K562 (cell line): ENCODE results near the gene RNF43. TPM values are rescaled to one million over a fixed set of nuclear protein-coding genes. Genes with fewer than 3 reads are reported as not detected.

Source experiments
- ATAC-seq: fragments of 200-7000 bp; cut with Tn5 transposase; 3 replicates; pipeline ENCODE4 v1.9.1; 2020; ENCODE audit warnings: moderate library complexity
- BruUV-seq: library from RNA; stranded (reverse); fragments of 400-500 nt; replicated peaks from 2 replicates; lab custom pipeline; 2021; lab: Mats Ljungman, UMichigan
- CTCF ChIA-PET: fragments of 300-600 bp; formaldehyde crosslinking; extraction: SDS; loops from one replicate; lab custom pipeline; 2021; ENCODE audit warnings: low intra/inter-chr PET ratio; lab: Yijun Ruan, JAX
- POLR2A ChIA-PET: fragments of 300-600, 350-650 bp; sonication (Branson Sonifier 250); formaldehyde crosslinking; extraction: SDS; loops from one replicate; lab custom pipeline; 2021; ENCODE audit warnings: antibody characterized with exemption, inconsistent platforms; lab: Yijun Ruan, JAX
- DNase-seq, 4 experiments: peaks; one replicate each; pipeline versions ENCODE4 v3.0.0 to v3.0.0-alpha.2; 2011 to 2018; ENCODE audit warnings: low spot score in 3 of 4, mixed read lengths in 3 of 4; ENCODE audit errors: extremely low read depth in 1 of 4
- FAIRE-seq: peaks from 2 replicates; lab custom pipeline; 2011; peaks lifted over from hg19 to GRCh38; lab: Jason Lieb, UNC
- H2AFZ ChIP-seq: 2 replicates; pipeline ENCODE4 v1.6.0; 2011; ENCODE audit warnings: low read depth, low read length, control low read depth, inconsistent platforms
- H3K27ac ChIP-seq: fragments of 200-600 bp; 3 replicates; pipeline ENCODE4 v1.8.0; 2011; ENCODE audit warnings: low read depth, mild to moderate bottlenecking, control low read depth, inconsistent platforms, low read length, moderate library complexity, mixed read lengths; ENCODE audit errors: extremely low read depth
- H3K27me3 ChIP-seq, 2 experiments: fragments of 300-600 bp in 1 of 2; 2 replicates in 1 of 2; 3 replicates in 1 of 2; pipeline versions ENCODE4 v1.6.0 to v1.8.0; 2011; ENCODE audit warnings: inconsistent platforms in 2 of 2, low read length in 2 of 2, mild to moderate bottlenecking in 1 of 2, mixed read lengths in 1 of 2, moderate library complexity in 1 of 2; ENCODE audit not compliant: control insufficient read depth in 2 of 2, insufficient read depth in 2 of 2
- H3K36me3 ChIP-seq: fragments of 300-600 bp; 3 replicates; pipeline ENCODE4 v1.8.0; 2011; ENCODE audit warnings: mild to moderate bottlenecking, low read length, inconsistent platforms; ENCODE audit not compliant: control insufficient read depth, insufficient read depth
- H3K4me1 ChIP-seq, 2 experiments: fragments of 200-600 bp in 1 of 2; replicated peaks in 1 of 2; 2 replicates in 1 of 2; 3 replicates in 1 of 2; pipeline versions ENCODE4 v1.5.1 to v1.8.0; 2011; ENCODE audit warnings: inconsistent platforms in 2 of 2, low read length in 2 of 2, mild to moderate bottlenecking in 1 of 2, mixed read lengths in 1 of 2, moderate library complexity in 1 of 2; ENCODE audit not compliant: control insufficient read depth in 2 of 2, insufficient read depth in 2 of 2
- H3K4me2 ChIP-seq: 2 replicates; pipeline ENCODE4 v1.6.1; 2011; ENCODE audit warnings: low read length, control low read depth, inconsistent platforms, mixed read lengths; ENCODE audit not compliant: insufficient read depth
- H3K4me3 ChIP-seq: fragments of 200-600 bp; sonication (generic), shearing (Covaris generic); 2 replicates; pipeline ENCODE4 v1.5.1; 2016; ENCODE audit warnings: control low read depth, inconsistent platforms
- H3K79me2 ChIP-seq: fragments of 200-600 bp; 3 replicates; pipeline ENCODE4 v1.8.0; 2011; ENCODE audit warnings: low read length, inconsistent platforms; ENCODE audit not compliant: control insufficient read depth, insufficient read depth
- H3K9ac ChIP-seq, 2 experiments: 2 replicates each; pipeline versions ENCODE4 v1.6.0 to v1.6.1; 2011; ENCODE audit warnings: low read depth in 2 of 2, low read length in 2 of 2, control low read depth in 1 of 2, inconsistent platforms in 1 of 2, mild to moderate bottlenecking in 1 of 2, mixed read lengths in 1 of 2; ENCODE audit not compliant: insufficient read depth in 1 of 2
- H3K9me1 ChIP-seq: one replicate; pipeline ENCODE4 v1.6.0; 2011; ENCODE audit warnings: inconsistent platforms, mild to moderate bottlenecking, low read length, moderate library complexity; ENCODE audit not compliant: control insufficient read depth, insufficient read depth
- H3K9me3 ChIP-seq: replicated peaks from 2 replicates; pipeline ENCODE4 v1.5.1; 2011; ENCODE audit warnings: low read depth, low read length, inconsistent platforms; ENCODE audit not compliant: control insufficient read depth, insufficient read depth
- H4K20me1 ChIP-seq: replicated peaks from 2 replicates; pipeline ENCODE4 v1.6.1; 2011; ENCODE audit warnings: low read length, inconsistent platforms, mixed read lengths; ENCODE audit not compliant: control insufficient read depth, insufficient read depth
- ATF2 ChIP-seq: sonication (generic); formaldehyde crosslinking; IDR thresholded peaks from 2 replicates; pipeline ENCODE4 v1.8.1; 2022; ENCODE audit warnings: missing genetic modification reagents
- C11orf30 ChIP-seq: fragments of 450-650 bp; IDR thresholded peaks from 2 replicates; pipeline ENCODE4 v1.6.1; 2016; ENCODE audit warnings: low read depth, mild to moderate bottlenecking
- CCNT2 ChIP-seq: IDR thresholded peaks from 2 replicates; pipeline ENCODE4 v1.6.1; 2011; ENCODE audit warnings: borderline replicate concordance, low read depth, mild to moderate bottlenecking, moderate library complexity, mixed read lengths, low read length; ENCODE audit not compliant: insufficient read length; ENCODE audit errors: extremely low read depth
- CSDE1 ChIP-seq, 2 experiments: fragments of 450-650 bp; IDR thresholded peaks; 2 replicates each; pipeline ENCODE4 v1.6.1; 2016; ENCODE audit warnings: mild to moderate bottlenecking in 1 of 2
- CXXC5 ChIP-seq: fragments of 250-450 bp; sonication (Bioruptor Pico); IDR thresholded peaks from 2 replicates; pipeline ENCODE4 v1.8.0; 2022; ENCODE audit warnings: inconsistent platforms, mild to moderate bottlenecking, moderate library complexity
- E2F5 ChIP-seq: sonication (generic); formaldehyde crosslinking; IDR thresholded peaks from 2 replicates; pipeline ENCODE4 v1.8.0; 2022; ENCODE audit warnings: mild to moderate bottlenecking, missing genetic modification reagents
- KLF16 ChIP-seq: IDR thresholded peaks from 2 replicates; pipeline ENCODE4 v1.6.1; 2016; ENCODE audit warnings: antibody characterized with exemption
- MEF2D ChIP-seq: conservative IDR thresholded peaks from 2 replicates; pipeline ENCODE4 v1.6.1; 2016; ENCODE audit warnings: low read depth, missing genetic modification characterization, missing compliant biosample characterization
- MITF ChIP-seq: IDR thresholded peaks from 2 replicates; pipeline ENCODE4 v1.6.1; 2014; ENCODE audit warnings: antibody characterized with exemption
- RBM25 ChIP-seq: fragments of 200-400 bp; formaldehyde crosslinking; IDR thresholded peaks from 2 replicates; pipeline ENCODE4 v1.6.1; 2018; ENCODE audit warnings: low read length, low read depth, moderate library complexity; ENCODE audit not compliant: severe bottlenecking
- SIN3A ChIP-seq, 2 experiments: fragments of 150-350 bp in 1 of 2; IDR thresholded peaks; 2 replicates each; pipeline ENCODE4 v1.6.1; 2011 to 2016; ENCODE audit warnings: borderline replicate concordance in 2 of 2, low read depth in 2 of 2, low read length in 2 of 2, mild to moderate bottlenecking in 2 of 2, moderate library complexity in 2 of 2; ENCODE audit not compliant: control insufficient read depth in 1 of 2
- SMAD1 ChIP-seq: fragments of 150-350 bp; IDR thresholded peaks from 2 replicates; pipeline ENCODE4 v1.6.1; 2014; ENCODE audit warnings: low read length, low read depth; ENCODE audit not compliant: partially characterized antibody
- TCF3 ChIP-seq: sonication (generic); formaldehyde crosslinking; IDR thresholded peaks from 2 replicates; pipeline ENCODE4 v1.4.0; 2020; ENCODE audit warnings: mild to moderate bottlenecking, missing genetic modification reagents
- TFAM ChIP-seq: fragments of 250-450 bp; sonication (Bioruptor Pico); conservative IDR thresholded peaks from 2 replicates; pipeline ENCODE4 v1.5.0; 2021; ENCODE audit warnings: mild to moderate bottlenecking, moderate library complexity
- ZBED1 ChIP-seq: IDR thresholded peaks from 2 replicates; pipeline ENCODE4 v1.6.1; 2014
- ZKSCAN1 ChIP-seq: fragments of 150-350 bp; IDR thresholded peaks from 2 replicates; pipeline ENCODE4 v1.6.1; 2016; ENCODE audit warnings: low read depth, low read length
- ZNF174 ChIP-seq: fragments of 250-450 bp; sonication (Bioruptor Pico); IDR thresholded peaks from 2 replicates; pipeline ENCODE4 v1.4.0; 2020; ENCODE audit warnings: mild to moderate bottlenecking
- ZNF212 ChIP-seq: fragments of 450-650 bp; formaldehyde crosslinking; IDR thresholded peaks from 2 replicates; pipeline ENCODE4 v1.4.0; 2020; ENCODE audit warnings: mild to moderate bottlenecking
- ZNF316 ChIP-seq: fragments of 450-650 bp; IDR thresholded peaks from 2 replicates; pipeline ENCODE4 v1.6.1; 2016
- ZNF695 ChIP-seq: fragments of 450-650 bp; formaldehyde crosslinking; IDR thresholded peaks from 2 replicates; pipeline ENCODE4 v1.4.0; 2020; ENCODE audit warnings: mild to moderate bottlenecking, moderate library complexity
- ZNF696 ChIP-seq: fragments of 250-450 bp; sonication (Bioruptor Pico); conservative IDR thresholded peaks from 2 replicates; pipeline ENCODE4 v1.4.0; 2020; ENCODE audit warnings: mild to moderate bottlenecking, moderate library complexity
- ZNF830 ChIP-seq: fragments of 250-450 bp; sonication (Bioruptor Pico); IDR thresholded peaks from 2 replicates; pipeline ENCODE4 v1.5.0; 2021; ENCODE audit warnings: mild to moderate bottlenecking
- in situ Hi-C: fragments of 300-500 bp; cut with MboI; formaldehyde crosslinking; loops from 4 replicates; pipeline ENCODE4 v1.15.0; 2018; ENCODE audit warnings: inconsistent platforms, mixed read lengths
- intact Hi-C: fragments of 100-400 bp; cut with micrococcal nuclease; formaldehyde crosslinking; loops from 2 replicates; pipeline ENCODE4 v1.14.2; 2022
- polyA plus RNA-seq, 8 experiments: library from polyadenylated mRNA; depleted of rRNA in 4 of 8; stranded (reverse) in 5 of 8; unstranded in 3 of 8; fragments of >200 nt; fragmentation: Nextera tagmentation in 2 of 8; fragmentation: Illumina TruSeq in 1 of 8; extraction: Ambion mirVana in 2 of 8; extraction: Trizol in 1 of 8; gene quantifications; 2 replicates each; pipeline versions ENCODE4 v1.2.1 to v1.2.3, GENCODE V29; 2011 to 2014; ENCODE audit warnings: inconsistent platforms in 1 of 8, missing spikeins in 1 of 8
- total RNA-seq, 7 experiments: library from RNA; depleted of rRNA in 6 of 7; stranded (reverse); fragments of >200 nt in 6 of 7; fragmentation: Illumina TruSeq in 2 of 7; extraction: Trizol in 2 of 7; gene quantifications; 2 replicates each; pipeline versions ENCODE4 v1.2.1 to v1.2.3, GENCODE V29; 2011 to 2021; ENCODE audit warnings: low replicate concordance in 1 of 7

The RNF43 gene
- total and polyA plus RNA-seq, 9 of the 15 experiments (the other 6 are each of a cell fraction or from before 2014, with no cell fraction given), result 0.29 to 2.7 (median 1.4) TPM

- ATAC-seq (no peak), DNase-seq (no peak), FAIRE-seq (no peak)
- Histone ChIP-seq H3K4me1 (no peaks in the 10 kb centered on the region), H3K36me3 (no peaks in the 10 kb centered on the region), H4K20me1 (no peaks in the 10 kb centered on the region), H3K27me3 (no peaks in the 10 kb centered on the region), H3K79me2 (no peaks in the 10 kb centered on the region), H3K9me1 (no peaks in the 10 kb centered on the region), H3K9me3 (no peaks in the 10 kb centered on the region), H2AFZ (no peak overlapping the region), H3K4me2 (no peak overlapping the region), H3K27ac (no peak overlapping the region), H3K4me3 (no peak overlapping the region), H3K9ac (no peak overlapping the region)
- intact Hi-C loops (no loop called here), in situ Hi-C loops (loop anchor here (10.0 kb wide), 1 partner anchor 331 kb away; no protein-coding TSS in a partner anchor)
- ChIA-PET POLR2A (interaction anchor here (0.7 kb wide), 1 partner anchor 124 kb away, joined by 4 read pairs; no protein-coding TSS in a partner anchor), CTCF (no interaction called here)
- no TSS peak for BruUV-seq
- TF ChIP-seq RBM25 (peak; percentile 16), C11orf30 (peak; percentile 43), CCNT2 (no peak), SIN3A (IDR thresholded peaks at IDR 0.05; ENCODE audit: borderline replicate concordance in 2 of 2, control insufficient read depth in 1 of 2, low read depth in 2 of 2, low read length in 2 of 2) (no peak), ZBED1 (no peak), ZKSCAN1 (no peak), CXXC5 (CRISPR knock-in tag) (no peak), ZNF212 (CRISPR knock-in tag) (no peak), ZNF696 (CRISPR knock-in tag) (no peak), E2F5 (CRISPR knock-in tag) (no peak), SMAD1 (no peak), ZNF174 (CRISPR knock-in tag) (no peak), ZNF830 (CRISPR knock-in tag) (no peak), TFAM (CRISPR knock-in tag) (no peak), MEF2D (tag) (no peak), MITF (no peak), TCF3 (CRISPR knock-in tag) (no peak), ZNF695 (CRISPR knock-in tag) (no peak), KLF16 (no peak), CSDE1 (IDR thresholded peaks at IDR 0.05) (no peak), ZNF316 (peak; percentile 68), ATF2 (CRISPR knock-in tag) (no peak)
These were observed 38.2 kb upstream of the RNF43 start for GRCh38 chr17:58455491-58455890.
